Stromal cell of bone marrow (primary cell): ENCODE results near the gene NKPD1.

Source experiments
- DNase-seq: peaks from one replicate; pipeline ENCODE4 v3.0.0-alpha.2; 2012; ENCODE audit warnings: low read depth

The NKPD1 gene

GRCh38 chr19:45156011-45156630 lies 4.7 kb downstream of the NKPD1 start:
- no peak for DNase-seq

- no peak for DNase-seq
Measured at GRCh38 chr19:45154064-45154827, 6.5 kb downstream of the NKPD1 start.

- DNase-seq, result no peak
Measured at GRCh38 chr19:45153339-45154063, 7.3 kb downstream of the NKPD1 start.

GRCh38 chr19:45152504-45153338 lies 8.1 kb downstream of the NKPD1 start:
- DNase-seq, result no peak

GRCh38 chr19:45151821-45152503 lies 8.8 kb downstream of the NKPD1 start:
- no peak for DNase-seq

- no peak for DNase-seq
Measured at GRCh38 chr19:45151320-45151719, 9.5 kb downstream of the NKPD1 start.

GRCh38 chr19:45150751-45151281 lies 10.0 kb downstream of the NKPD1 start:
- DNase-seq, result no peak

- DNase-seq, result no peak
Measured at GRCh38 chr19:45150180-45150579, 10.6 kb downstream of the NKPD1 start.

- DNase-seq, result no peak
Measured at GRCh38 chr19:45149129-45149528, 11.7 kb downstream of the NKPD1 start.

- DNase-seq, result no peak
Measured at GRCh38 chr19:45147835-45148676, 12.7 kb downstream of the NKPD1 start.

GRCh38 chr19:45146741-45147205 lies 14.0 kb downstream of the NKPD1 start:
- DNase-seq, result no peak

GRCh38 chr19:45146251-45146650 lies 14.5 kb downstream of the NKPD1 start:
- DNase-seq, result no peak

- DNase-seq, result no peak
Measured at GRCh38 chr19:45145270-45146189, 15.3 kb downstream of the NKPD1 start.

GRCh38 chr19:45144431-45145269 lies 16.1 kb downstream of the NKPD1 start:
- no peak for DNase-seq

GRCh38 chr19:45142726-45143110 lies 18.1 kb downstream of the NKPD1 start:
- no peak for DNase-seq

GRCh38 chr19:45142016-45142725 lies 18.6 kb downstream of the NKPD1 start:
- no peak for DNase-seq

GRCh38 chr19:45141203-45141900 lies 19.4 kb downstream of the NKPD1 start:
- DNase-seq, result no peak
